22Rv1 (cell line): ENCODE results near the gene C4orf50.

Experiments used
- CTCF ChIP-seq: fragments of 450-650 bp; IDR thresholded peaks from 2 replicates; pipeline ENCODE4 v1.5.1; 2017; ENCODE audit warnings: mild to moderate bottlenecking
- ZFX ChIP-seq: fragments of 450-650 bp; IDR thresholded peaks from 2 replicates; pipeline ENCODE4 v1.6.1; 2017; ENCODE audit warnings: antibody characterized with exemption, borderline replicate concordance

- TF ChIP-seq CTCF (no peak), ZFX (no peak)
These were observed 92.6 kb downstream of the C4orf50 start for GRCh38 chr4:5925419-5926200.
